ENCODE data around the gene PNPLA3.

DNA sequence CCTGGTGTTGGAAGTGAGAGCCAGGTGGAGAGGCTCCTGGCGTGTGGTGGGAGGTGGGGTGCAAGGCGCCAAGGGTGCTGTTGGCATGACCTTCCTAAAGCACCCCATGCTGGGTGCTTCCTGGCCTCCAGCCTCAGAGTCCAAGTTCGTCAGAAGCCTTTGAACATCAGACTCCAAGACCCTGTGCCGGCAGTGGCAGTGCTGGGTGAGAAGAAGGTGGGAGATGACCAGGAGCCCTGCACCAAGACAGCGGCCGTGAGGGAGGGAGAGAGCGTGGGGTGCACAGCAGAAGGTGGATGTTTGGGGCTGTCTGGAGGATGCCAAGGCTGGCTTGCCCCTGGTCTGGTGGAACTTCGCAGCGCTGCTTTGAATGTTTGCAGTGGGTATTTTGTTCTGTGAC is 70.8 kb downstream of the PNPLA3 start:
- TF ChIP-seq, protein P1, sequence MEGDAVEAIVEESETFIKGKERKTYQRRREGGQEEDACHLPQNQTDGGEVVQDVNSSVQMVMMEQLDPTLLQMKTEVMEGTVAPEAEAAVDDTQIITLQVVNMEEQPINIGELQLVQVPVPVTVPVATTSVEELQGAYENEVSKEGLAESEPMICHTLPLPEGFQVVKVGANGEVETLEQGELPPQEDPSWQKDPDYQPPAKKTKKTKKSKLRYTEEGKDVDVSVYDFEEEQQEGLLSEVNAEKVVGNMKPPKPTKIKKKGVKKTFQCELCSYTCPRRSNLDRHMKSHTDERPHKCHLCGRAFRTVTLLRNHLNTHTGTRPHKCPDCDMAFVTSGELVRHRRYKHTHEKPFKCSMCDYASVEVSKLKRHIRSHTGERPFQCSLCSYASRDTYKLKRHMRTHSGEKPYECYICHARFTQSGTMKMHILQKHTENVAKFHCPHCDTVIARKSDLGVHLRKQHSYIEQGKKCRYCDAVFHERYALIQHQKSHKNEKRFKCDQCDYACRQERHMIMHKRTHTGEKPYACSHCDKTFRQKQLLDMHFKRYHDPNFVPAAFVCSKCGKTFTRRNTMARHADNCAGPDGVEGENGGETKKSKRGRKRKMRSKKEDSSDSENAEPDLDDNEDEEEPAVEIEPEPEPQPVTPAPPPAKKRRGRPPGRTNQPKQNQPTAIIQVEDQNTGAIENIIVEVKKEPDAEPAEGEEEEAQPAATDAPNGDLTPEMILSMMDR (IDR thresholded peaks at IDR 0.05; ENCODE audit: poor library complexity), result no peak
- TF ChIP-seq EZH2phosphoT487 (IDR thresholded peaks at IDR 0.05; ENCODE audit: low read depth, severe bottlenecking, unreplicated experiment) (no peak), EZH2 (IDR thresholded peaks at IDR 0.05; ENCODE audit: borderline replicate concordance) (no peak)

Measured in hepatocyte (in vitro differentiated cells).